ENCODE data around the gene GLT8D1. TPM values are rescaled to one million over a fixed set of nuclear protein-coding genes. Genes with fewer than 3 reads are reported as not detected.

The GLT8D1 gene
- total and polyA plus RNA-seq, 2 of the 13 experiments (the other 11 are each of a cell fraction or from before 2014, with no cell fraction given) = 110 to 121 TPM

DNA sequence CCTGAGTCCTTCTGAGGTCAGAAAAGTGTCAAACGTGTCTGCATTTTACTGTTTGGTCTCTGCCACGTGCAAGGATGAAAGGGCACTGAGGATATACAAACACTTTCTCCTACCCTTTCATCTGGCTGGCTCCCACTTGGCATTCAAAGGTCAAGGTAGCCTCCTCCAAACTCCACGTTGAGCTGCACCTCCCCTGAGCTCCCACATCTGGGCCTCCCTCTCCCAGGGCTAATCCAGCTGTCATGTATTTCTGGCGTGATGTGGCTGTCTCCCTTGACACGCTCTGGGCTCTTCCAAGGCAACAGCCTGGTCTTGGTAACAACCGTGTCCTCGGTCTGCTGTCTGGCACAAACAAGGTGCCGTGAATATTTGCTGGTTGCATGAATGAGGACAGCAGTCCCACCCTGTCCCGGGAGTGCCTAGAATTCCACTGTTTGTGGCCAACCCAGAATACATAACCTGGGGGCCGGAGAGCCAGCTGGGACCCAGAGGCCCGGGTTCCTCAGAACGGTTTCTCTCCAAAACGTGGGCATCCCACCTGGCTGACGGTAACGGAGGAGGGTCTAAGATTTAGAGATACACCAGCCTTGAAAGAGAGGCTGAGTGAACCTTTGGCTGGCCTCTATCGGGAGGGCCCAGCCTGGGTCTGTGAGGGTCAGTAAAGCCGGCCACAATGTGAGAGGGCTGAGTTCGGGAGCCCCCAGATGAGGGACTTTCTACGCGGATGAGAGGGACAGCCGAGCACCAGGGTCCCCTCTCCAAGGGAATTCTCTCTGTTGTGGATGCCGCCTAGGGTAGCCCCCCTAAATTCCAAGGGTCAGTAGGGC, 767 bp downstream of the GLT8D1 start (continued):
- 0 out of 2 replicates have a peak, but pooled peaks have one; percentile 42 for TF ChIP-seq AKAP8 (CRISPR knock-in tag; IDR thresholded peaks at IDR 0.05)
- TF ChIP-seq ZNF430 (CRISPR knock-in tag; IDR thresholded peaks at IDR 0.05) = peak; percentile 70
- TF ChIP-seq CENPX (CRISPR knock-in tag; IDR thresholded peaks at IDR 0.05) = no peak
- TF ChIP-seq IRX3 (CRISPR knock-in tag; IDR thresholded peaks at IDR 0.05; ENCODE audit: borderline replicate concordance, low read depth) = 0 out of 2 replicates have a peak, but pooled peaks have one; percentile 13
- TF ChIP-seq, protein P1, sequence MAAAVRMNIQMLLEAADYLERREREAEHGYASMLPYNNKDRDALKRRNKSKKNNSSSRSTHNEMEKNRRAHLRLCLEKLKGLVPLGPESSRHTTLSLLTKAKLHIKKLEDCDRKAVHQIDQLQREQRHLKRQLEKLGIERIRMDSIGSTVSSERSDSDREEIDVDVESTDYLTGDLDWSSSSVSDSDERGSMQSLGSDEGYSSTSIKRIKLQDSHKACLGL (CRISPR knock-in tag; IDR thresholded peaks at IDR 0.05) = peak; percentile 70; the same call in 1 of the 2 replicates
- TF ChIP-seq, protein P2, sequence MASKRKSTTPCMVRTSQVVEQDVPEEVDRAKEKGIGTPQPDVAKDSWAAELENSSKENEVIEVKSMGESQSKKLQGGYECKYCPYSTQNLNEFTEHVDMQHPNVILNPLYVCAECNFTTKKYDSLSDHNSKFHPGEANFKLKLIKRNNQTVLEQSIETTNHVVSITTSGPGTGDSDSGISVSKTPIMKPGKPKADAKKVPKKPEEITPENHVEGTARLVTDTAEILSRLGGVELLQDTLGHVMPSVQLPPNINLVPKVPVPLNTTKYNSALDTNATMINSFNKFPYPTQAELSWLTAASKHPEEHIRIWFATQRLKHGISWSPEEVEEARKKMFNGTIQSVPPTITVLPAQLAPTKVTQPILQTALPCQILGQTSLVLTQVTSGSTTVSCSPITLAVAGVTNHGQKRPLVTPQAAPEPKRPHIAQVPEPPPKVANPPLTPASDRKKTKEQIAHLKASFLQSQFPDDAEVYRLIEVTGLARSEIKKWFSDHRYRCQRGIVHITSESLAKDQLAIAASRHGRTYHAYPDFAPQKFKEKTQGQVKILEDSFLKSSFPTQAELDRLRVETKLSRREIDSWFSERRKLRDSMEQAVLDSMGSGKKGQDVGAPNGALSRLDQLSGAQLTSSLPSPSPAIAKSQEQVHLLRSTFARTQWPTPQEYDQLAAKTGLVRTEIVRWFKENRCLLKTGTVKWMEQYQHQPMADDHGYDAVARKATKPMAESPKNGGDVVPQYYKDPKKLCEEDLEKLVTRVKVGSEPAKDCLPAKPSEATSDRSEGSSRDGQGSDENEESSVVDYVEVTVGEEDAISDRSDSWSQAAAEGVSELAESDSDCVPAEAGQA (IDR thresholded peaks at IDR 0.05; ENCODE audit: low read depth) = peak; percentile 20; the same call in 1 of the 2 replicates
- TF ChIP-seq, protein P2 (CRISPR knock-in tag; IDR thresholded peaks at IDR 0.05; ENCODE audit: borderline replicate concordance) = no peak
- TF ChIP-seq, protein P3, sequence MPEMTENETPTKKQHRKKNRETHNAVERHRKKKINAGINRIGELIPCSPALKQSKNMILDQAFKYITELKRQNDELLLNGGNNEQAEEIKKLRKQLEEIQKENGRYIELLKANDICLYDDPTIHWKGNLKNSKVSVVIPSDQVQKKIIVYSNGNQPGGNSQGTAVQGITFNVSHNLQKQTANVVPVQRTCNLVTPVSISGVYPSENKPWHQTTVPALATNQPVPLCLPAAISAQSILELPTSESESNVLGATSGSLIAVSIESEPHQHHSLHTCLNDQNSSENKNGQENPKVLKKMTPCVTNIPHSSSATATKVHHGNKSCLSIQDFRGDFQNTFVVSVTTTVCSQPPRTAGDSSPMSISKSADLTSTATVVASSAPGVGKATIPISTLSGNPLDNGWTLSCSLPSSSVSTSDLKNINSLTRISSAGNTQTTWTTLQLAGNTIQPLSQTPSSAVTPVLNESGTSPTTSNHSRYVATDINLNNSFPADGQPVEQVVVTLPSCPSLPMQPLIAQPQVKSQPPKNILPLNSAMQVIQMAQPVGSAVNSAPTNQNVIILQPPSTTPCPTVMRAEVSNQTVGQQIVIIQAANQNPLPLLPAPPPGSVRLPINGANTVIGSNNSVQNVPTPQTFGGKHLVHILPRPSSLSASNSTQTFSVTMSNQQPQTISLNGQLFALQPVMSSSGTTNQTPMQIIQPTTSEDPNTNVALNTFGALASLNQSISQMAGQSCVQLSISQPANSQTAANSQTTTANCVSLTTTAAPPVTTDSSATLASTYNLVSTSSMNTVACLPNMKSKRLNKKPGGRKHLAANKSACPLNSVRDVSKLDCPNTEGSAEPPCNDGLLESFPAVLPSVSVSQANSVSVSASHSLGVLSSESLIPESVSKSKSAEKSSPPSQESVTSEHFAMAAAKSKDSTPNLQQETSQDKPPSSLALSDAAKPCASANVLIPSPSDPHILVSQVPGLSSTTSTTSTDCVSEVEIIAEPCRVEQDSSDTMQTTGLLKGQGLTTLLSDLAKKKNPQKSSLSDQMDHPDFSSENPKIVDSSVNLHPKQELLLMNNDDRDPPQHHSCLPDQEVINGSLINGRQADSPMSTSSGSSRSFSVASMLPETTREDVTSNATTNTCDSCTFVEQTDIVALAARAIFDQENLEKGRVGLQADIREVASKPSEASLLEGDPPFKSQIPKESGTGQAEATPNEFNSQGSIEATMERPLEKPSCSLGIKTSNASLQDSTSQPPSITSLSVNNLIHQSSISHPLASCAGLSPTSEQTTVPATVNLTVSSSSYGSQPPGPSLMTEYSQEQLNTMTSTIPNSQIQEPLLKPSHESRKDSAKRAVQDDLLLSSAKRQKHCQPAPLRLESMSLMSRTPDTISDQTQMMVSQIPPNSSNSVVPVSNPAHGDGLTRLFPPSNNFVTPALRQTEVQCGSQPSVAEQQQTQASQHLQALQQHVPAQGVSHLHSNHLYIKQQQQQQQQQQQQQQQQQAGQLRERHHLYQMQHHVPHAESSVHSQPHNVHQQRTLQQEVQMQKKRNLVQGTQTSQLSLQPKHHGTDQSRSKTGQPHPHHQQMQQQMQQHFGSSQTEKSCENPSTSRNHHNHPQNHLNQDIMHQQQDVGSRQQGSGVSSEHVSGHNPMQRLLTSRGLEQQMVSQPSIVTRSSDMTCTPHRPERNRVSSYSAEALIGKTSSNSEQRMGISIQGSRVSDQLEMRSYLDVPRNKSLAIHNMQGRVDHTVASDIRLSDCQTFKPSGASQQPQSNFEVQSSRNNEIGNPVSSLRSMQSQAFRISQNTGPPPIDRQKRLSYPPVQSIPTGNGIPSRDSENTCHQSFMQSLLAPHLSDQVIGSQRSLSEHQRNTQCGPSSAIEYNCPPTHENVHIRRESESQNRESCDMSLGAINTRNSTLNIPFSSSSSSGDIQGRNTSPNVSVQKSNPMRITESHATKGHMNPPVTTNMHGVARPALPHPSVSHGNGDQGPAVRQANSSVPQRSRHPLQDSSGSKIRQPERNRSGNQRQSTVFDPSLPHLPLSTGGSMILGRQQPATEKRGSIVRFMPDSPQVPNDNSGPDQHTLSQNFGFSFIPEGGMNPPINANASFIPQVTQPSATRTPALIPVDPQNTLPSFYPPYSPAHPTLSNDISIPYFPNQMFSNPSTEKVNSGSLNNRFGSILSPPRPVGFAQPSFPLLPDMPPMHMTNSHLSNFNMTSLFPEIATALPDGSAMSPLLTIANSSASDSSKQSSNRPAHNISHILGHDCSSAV (CRISPR knock-in tag; IDR thresholded peaks at IDR 0.05; ENCODE audit: borderline replicate concordance) = no peak
- TF ChIP-seq MYC (CRISPR knock-in tag; IDR thresholded peaks at IDR 0.05; ENCODE audit: borderline replicate concordance) = peak; percentile 91
- TF ChIP-seq SAP130 (CRISPR knock-in tag; IDR thresholded peaks at IDR 0.05; ENCODE audit: low read depth) = peak; percentile 98
- 0 out of 2 replicates have a peak, but pooled peaks have one; percentile 14 for TF ChIP-seq ZNF747 (CRISPR knock-in tag; IDR thresholded peaks at IDR 0.05; ENCODE audit: borderline replicate concordance)
- no peak for TF ChIP-seq SUZ12 (IDR thresholded peaks at IDR 0.05; ENCODE audit: low read depth, low read length)
- TF ChIP-seq ZSCAN21 (CRISPR knock-in tag; IDR thresholded peaks at IDR 0.05; ENCODE audit: borderline replicate concordance) = peak; percentile 76; the same call in 1 of the 2 replicates
- TF ChIP-seq ARNT (IDR thresholded peaks at IDR 0.05) = no peak

All from HepG2 (cell line).